Memory B cell (primary cell): Measurements from ENCODE around the gene ANKRD49.

Source experiments
- ATAC-seq: fragments of 150-1000 bp; cut with Tn5 transposase; 2 replicates; pipeline ENCODE4 v1.10.0; 2021; ENCODE audit warnings: low read depth, mild to moderate bottlenecking, moderate library complexity
- DNase-seq, 2 donors: peaks; one replicate each; pipeline ENCODE4 v3.0.0; 2022; ENCODE audit warnings: low spot score in 2 of 2
- H3K27ac Mint-ChIP-seq: one replicate; pipeline ENCODE4 v1.8.0; 2022; ENCODE audit warnings: mild to moderate bottlenecking, moderate library complexity, mixed read lengths
- H3K27me3 Mint-ChIP-seq: one replicate; pipeline ENCODE4 v1.8.0; 2022; ENCODE audit warnings: mixed read lengths
- H3K36me3 Mint-ChIP-seq: one replicate; pipeline ENCODE4 v1.8.0; 2022; ENCODE audit warnings: mild to moderate bottlenecking, mixed read lengths
- H3K4me1 Mint-ChIP-seq: one replicate; pipeline ENCODE4 v1.8.0; 2022; ENCODE audit warnings: mixed read lengths
- H3K4me3 Mint-ChIP-seq: one replicate; pipeline ENCODE4 v1.8.0; 2022; ENCODE audit warnings: mild to moderate bottlenecking, moderate library complexity, mixed read lengths
- H3K9me3 Mint-ChIP-seq: one replicate; pipeline ENCODE4 v1.8.0; 2022; ENCODE audit warnings: mixed read lengths

The ANKRD49 gene, protein sequence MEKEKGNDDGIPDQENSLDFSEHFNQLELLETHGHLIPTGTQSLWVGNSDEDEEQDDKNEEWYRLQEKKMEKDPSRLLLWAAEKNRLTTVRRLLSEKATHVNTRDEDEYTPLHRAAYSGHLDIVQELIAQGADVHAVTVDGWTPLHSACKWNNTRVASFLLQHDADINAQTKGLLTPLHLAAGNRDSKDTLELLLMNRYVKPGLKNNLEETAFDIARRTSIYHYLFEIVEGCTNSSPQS

DNA sequence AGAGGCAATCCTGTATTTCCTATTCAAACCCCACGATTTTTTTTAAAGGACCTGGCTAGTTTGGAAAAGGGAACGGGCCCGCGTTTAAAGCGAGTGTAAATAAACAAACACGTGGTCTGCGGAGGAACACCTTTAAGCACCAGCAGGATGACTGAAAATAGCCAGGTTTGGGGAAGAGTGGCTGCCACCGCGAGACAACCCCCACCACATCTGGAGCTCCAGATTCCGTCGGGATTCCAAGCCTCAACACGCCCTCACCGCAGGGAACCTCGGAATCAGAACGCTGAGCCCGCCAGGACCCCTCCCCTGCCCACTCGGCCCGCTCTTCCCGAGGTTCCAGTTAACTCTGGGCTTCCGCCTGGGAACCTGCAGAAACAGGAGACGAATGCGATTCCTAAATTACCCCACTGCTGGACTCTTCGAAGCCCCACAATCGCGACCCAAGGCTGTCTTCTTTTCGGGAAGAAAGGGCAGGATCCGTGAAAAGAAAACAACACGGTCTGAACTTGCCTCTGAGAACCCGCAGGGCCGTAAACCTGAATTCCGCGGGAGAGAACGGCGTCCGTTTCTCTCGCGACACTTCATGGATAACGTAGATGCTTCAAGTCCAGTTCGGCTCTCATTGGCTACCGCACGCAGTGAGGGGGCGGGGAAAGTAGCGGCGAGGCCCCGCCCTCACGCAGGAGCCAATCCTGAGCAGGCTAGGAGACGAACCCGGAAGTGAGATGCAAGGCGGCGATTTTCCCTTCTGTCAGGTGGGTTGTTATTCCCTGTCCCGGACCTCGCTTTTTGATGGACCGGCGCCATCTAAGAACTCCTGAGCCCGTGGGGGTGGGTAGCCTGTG lies at the start of gene ANKRD49, which contains the start of gene MRE11:
TSS of gene ANKRD49 (plus strand) at position 704 of the 845 bp plus-strand sequence. CDS start 2,710 bp downstream, outside the sequence.
TSS of gene MRE11 (minus strand) at position 564 of the 845 bp plus-strand sequence. CDS start 1,043 bp downstream, outside the sequence.
- Mint-ChIP-seq H3K4me1 (peaks cover 12% of the 10 kb centered on the region), H3K36me3 (peaks cover 20% of the 10 kb centered on the region), H3K9me3 (no peaks in the 10 kb centered on the region)

DNA sequence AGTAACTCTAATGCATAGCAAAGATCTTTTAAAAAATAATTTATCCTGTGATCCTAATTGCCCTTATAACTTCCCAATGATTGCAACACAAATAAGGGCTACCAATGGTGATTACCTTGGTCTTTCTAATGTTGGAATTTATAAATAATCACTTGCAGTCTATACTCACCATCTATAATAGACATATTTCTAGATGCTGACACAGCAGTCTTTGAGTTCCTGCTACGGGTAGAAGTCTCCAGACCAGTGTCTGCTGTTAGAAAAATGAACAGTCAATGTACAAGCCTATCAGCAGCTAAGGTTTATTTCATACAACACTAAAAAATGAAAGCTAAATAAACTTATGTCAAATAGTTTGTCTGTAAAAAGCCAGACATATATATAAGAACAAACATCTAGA lies 48.1 kb upstream of the ANKRD49 start:
- Mint-ChIP-seq H3K9me3 (no peaks in the 10 kb centered on the region), H3K4me3 (no peak overlapping the region), H3K36me3 (peaks cover 39% of the 10 kb centered on the region), H3K27ac (no peak overlapping the region), H3K4me1 (no peaks in the 10 kb centered on the region), H3K27me3 (no peaks in the 10 kb centered on the region)
- ATAC-seq: no peak
- no peak for DNase-seq

More for the DNA sequence above, at the start of gene ANKRD49, which contains the start of gene MRE11:
- Mint-ChIP-seq H3K27ac (peak within 1 kb of the TSS; percentile 97), H3K27me3 (no peaks in the 10 kb centered on the region), H3K4me3 (peak within 1 kb of the TSS; percentile 95)
- DNase-seq (peak; percentile 91 to 97), ATAC-seq (peak; percentile 98)

DNA sequence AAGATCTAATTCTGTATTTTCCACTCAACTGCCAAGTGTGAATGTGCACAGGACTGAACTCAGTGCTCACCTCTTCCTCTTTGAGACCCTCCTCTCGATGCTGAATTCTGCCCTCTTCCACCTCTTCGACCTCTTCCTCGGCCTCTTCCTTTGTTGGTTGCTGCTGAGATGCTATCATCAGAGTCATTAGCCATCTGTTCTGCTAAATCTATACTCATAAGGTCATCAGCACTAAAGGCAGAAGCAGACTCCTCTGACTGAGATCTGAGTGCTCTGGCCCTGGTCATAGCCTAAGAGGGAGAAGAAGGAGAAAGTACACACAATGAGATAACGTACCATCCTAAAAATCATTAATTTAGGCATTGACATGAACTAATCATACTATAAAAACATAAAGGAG lies 46.6 kb upstream of the ANKRD49 start:
- H3K9me3 Mint-ChIP-seq: no peaks in the 10 kb centered on the region
- H3K4me3 Mint-ChIP-seq: no peak overlapping the region
- no peak overlapping the region for H3K27ac Mint-ChIP-seq
- H3K4me1 Mint-ChIP-seq: no peaks in the 10 kb centered on the region
- DNase-seq (no peak), ATAC-seq (no peak)
- no peaks in the 10 kb centered on the region for H3K27me3 Mint-ChIP-seq
- peaks cover 30% of the 10 kb centered on the region for H3K36me3 Mint-ChIP-seq

DNA sequence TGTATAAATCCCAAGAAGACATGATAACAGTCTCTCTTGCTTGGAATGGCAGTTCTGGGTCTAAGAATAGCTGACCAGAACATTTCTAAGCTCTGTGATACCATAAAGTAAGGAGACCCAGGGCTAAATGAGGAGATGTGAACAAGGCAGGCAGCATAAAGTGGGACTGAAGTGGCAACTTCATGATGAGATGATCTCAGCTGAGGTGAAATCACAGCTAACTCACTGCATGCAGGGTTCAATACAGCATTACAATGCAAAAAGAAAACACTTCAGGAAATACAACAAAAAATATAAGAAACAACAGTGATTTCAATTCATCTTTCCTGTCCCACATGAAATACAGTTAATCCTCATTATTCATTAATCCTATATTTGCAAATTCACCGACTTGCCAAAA lies 44.8 kb upstream of the ANKRD49 start:
- peaks cover 25% of the 10 kb centered on the region for H3K36me3 Mint-ChIP-seq
- no peaks in the 10 kb centered on the region for H3K27me3 Mint-ChIP-seq
- ATAC-seq (no peak), DNase-seq (no peak)
- no peaks in the 10 kb centered on the region for H3K9me3 Mint-ChIP-seq
- no peak overlapping the region for H3K4me3 Mint-ChIP-seq
- peak overlapping the region; percentile 48 for H3K27ac Mint-ChIP-seq
- no peaks in the 10 kb centered on the region for H3K4me1 Mint-ChIP-seq

DNA sequence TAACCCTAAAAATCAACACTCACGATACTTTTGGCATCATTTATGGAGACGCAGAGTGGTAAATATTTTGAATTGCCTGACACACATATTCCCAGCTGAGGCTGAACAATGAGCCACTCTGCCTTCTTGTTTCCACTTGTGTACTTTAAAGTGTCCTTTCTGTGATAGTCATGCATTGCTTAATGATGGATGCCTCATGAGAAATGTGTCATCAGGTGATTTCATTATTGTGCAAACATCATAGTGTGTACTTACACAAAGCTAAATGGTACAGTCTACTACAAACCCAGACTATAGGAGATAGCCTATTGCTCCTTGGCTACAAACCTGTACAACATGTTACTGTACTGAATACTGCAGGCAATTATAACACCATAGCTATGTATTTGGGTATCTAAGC lies 44.3 kb upstream of the ANKRD49 start:
- ATAC-seq (no peak), DNase-seq (no peak)
- Mint-ChIP-seq H3K4me3 (no peak overlapping the region), H3K36me3 (peaks cover 21% of the 10 kb centered on the region), H3K27ac (peak overlapping the region; percentile 48), H3K27me3 (no peaks in the 10 kb centered on the region), H3K4me1 (no peaks in the 10 kb centered on the region), H3K9me3 (no peaks in the 10 kb centered on the region)

DNA sequence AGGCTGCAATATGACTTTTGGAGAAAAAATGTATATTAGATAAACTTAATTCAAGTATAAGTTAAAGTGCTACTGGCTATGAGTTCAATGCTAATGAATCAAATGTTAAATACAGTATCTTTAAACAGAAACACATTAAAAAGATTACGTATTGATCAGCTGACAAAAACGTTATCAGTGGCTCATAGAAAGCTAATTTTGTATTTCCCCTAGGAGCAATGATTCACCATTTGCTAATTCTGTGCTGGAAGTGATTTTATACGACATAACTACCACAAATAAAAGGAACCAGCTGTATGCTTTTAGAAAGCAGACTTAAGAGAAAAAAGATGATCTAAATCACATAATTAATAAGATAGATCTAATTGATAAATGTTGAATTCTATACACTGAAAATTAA lies 43.7 kb upstream of the ANKRD49 start:
- no peak overlapping the region for H3K27ac Mint-ChIP-seq
- no peak overlapping the region for H3K4me3 Mint-ChIP-seq
- no peaks in the 10 kb centered on the region for H3K9me3 Mint-ChIP-seq
- no peaks in the 10 kb centered on the region for H3K27me3 Mint-ChIP-seq
- no peaks in the 10 kb centered on the region for H3K4me1 Mint-ChIP-seq
- ATAC-seq: no peak
- peaks cover 22% of the 10 kb centered on the region for H3K36me3 Mint-ChIP-seq
- no peak for DNase-seq

DNA sequence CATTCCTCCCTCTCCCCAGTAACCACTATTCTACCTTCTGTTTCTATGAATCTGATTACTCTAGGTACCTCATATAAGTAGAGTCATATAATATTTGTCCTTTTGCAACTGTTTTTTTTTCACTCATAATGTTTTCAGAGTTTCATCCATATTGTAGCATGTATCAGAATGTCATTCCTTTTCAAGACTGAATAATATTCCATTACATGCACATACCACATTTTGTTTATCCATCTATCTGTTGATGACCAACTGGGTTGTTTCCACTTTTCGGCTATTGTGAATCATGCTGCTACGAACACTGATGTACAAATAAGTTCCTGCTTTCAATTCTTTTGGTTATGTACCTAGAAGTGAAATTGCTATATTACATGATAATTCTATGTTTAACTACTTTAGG lies 40.8 kb upstream of the ANKRD49 start:
- DNase-seq (no peak), ATAC-seq (no peak)
- H3K36me3 Mint-ChIP-seq: peaks cover 25% of the 10 kb centered on the region
- no peak overlapping the region for H3K4me3 Mint-ChIP-seq
- no peaks in the 10 kb centered on the region for H3K4me1 Mint-ChIP-seq
- no peaks in the 10 kb centered on the region for H3K27me3 Mint-ChIP-seq
- H3K27ac Mint-ChIP-seq: no peak overlapping the region
- H3K9me3 Mint-ChIP-seq: no peaks in the 10 kb centered on the region

DNA sequence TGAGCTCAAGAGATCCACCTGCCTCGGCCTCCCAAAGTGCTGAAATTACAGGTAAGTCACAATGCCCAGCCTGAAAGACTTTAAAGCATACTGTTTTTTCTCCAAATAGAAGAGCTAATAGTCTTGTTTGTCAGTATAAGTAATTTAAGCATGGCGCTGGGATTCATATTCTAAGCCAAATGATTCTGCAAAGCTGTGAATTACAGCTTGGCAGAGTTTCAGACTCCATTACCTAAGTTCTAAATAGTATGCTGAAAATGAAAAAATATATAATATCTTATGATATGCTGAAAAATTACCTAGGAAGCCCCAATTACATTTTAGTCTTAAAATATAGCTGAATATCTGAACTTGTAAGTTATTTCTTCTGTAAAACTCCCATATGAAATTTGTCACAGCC lies 39.5 kb upstream of the ANKRD49 start:
- H3K27me3 Mint-ChIP-seq: no peaks in the 10 kb centered on the region
- ATAC-seq (no peak), DNase-seq (no peak)
- no peak overlapping the region for H3K4me3 Mint-ChIP-seq
- H3K9me3 Mint-ChIP-seq: no peaks in the 10 kb centered on the region
- H3K4me1 Mint-ChIP-seq: no peaks in the 10 kb centered on the region
- peaks cover 24% of the 10 kb centered on the region for H3K36me3 Mint-ChIP-seq
- no peak overlapping the region for H3K27ac Mint-ChIP-seq

DNA sequence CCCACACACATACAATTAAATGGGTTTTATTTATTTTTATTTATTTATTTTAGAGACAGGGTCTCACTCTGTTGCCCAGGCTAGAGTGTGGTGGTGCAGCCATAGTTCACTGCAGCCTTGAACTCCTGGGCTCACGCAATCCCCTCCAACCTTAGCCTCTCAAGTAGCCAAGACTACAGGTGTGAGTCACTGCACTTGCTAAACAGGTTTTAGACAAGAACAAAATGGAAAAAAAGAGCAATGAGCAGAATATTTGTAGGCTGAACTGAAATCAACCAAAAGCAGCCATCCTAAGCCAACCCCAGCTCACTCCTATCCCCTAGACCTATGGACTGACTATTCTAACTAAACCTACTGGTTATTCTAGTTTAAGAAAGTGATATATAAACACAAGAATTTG lies 37.9 kb upstream of the ANKRD49 start:
- Mint-ChIP-seq H3K27me3 (no peaks in the 10 kb centered on the region), H3K36me3 (peaks cover 32% of the 10 kb centered on the region), H3K4me3 (no peak overlapping the region), H3K9me3 (no peaks in the 10 kb centered on the region), H3K27ac (no peak overlapping the region), H3K4me1 (no peaks in the 10 kb centered on the region)
- ATAC-seq: no peak
- no peak for DNase-seq

DNA sequence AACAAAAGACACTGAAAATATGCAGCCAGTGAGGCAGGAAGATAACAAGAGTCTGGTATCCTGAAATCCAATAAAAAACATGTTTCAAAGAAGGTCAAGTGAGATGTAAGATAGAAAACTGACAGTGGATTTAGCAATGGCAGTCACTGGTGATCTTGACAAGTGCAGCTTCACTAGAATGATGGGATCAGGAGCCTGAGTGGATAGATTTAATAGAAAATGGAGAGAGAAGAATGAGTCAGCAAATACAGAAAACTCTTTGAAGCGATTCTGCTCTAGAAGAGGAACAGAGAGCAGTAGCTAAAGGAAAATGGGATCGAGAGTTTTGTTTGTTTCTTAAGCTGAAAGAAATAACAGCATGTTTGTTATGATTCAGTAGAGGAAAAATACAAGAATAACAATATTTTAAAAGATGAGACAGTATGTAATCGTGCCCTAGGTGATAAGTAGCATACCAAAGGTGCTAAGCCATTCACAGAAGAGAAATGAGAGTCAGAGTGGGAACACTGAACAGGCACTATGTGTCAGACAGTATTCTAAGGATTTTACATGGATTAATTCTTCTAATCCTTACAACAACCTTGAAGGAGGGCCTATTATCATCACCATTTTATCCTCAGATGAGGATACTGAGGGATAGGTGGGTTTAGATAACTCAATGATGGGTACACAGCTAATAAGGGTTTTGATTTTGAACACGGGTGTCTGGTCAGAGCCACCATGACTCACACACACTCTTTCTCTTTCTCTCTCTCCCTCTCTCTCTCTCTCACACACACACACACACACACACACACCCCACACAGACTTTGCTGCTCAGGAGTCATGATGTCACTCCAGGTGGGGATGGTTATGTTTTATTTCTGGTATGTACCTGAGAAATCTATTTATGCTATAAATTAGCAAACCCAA lies 36.4 kb upstream of the ANKRD49 start:
- no peaks in the 10 kb centered on the region for H3K9me3 Mint-ChIP-seq
- peaks cover 43% of the 10 kb centered on the region for H3K36me3 Mint-ChIP-seq
- no peaks in the 10 kb centered on the region for H3K27me3 Mint-ChIP-seq
- DNase-seq (no peak), ATAC-seq (no peak)
- H3K4me1 Mint-ChIP-seq: no peaks in the 10 kb centered on the region
- H3K27ac Mint-ChIP-seq: no peak overlapping the region
- H3K4me3 Mint-ChIP-seq: no peak overlapping the region

DNA sequence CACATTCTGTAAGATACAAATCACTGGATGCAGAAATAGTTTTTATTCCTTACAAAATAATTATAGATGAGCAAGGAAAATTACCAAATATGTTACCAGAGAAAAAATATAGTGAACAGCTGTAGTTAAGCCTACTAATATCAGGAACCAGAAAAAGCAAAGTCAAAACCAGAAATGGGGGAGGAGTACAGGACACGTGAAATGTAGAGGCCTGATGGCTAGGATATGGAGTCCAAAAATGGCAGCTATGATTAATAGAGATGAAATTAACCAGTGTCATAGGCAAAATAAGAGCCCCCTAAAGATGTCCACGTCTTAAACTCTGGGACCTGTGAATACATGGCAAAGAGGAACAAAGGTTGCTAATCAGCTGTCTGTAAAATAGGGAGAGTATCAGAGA lies 34.2 kb upstream of the ANKRD49 start:
- DNase-seq (no peak), ATAC-seq (no peak)
- no peak overlapping the region for H3K27ac Mint-ChIP-seq
- H3K36me3 Mint-ChIP-seq: peaks cover 52% of the 10 kb centered on the region
- H3K9me3 Mint-ChIP-seq: no peaks in the 10 kb centered on the region
- no peaks in the 10 kb centered on the region for H3K27me3 Mint-ChIP-seq
- no peaks in the 10 kb centered on the region for H3K4me1 Mint-ChIP-seq
- no peak overlapping the region for H3K4me3 Mint-ChIP-seq

DNA sequence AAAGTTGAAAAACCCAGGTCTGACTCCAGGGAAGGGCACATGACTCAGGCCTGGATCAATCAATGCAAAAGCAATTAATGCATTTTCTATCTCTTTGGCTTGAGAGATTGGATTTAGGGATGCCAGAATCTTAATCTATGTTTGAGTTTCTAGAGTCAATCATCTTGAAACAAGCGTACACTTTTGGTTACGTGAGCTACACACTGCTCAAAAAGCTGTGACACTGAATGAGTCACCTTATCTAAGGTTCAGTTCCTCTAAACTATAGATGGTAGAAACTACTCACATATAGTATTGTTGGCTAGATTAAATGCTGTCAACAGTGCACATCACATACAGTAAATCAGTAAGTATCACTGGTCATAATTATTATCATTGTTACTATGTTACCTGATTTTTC lies 24.4 kb upstream of the ANKRD49 start:
- Mint-ChIP-seq H3K36me3 (peaks cover 42% of the 10 kb centered on the region), H3K9me3 (no peaks in the 10 kb centered on the region), H3K4me3 (no peak overlapping the region), H3K27me3 (no peaks in the 10 kb centered on the region), H3K4me1 (peaks cover 11% of the 10 kb centered on the region), H3K27ac (no peak overlapping the region)
- DNase-seq (no peak), ATAC-seq (no peak)

DNA sequence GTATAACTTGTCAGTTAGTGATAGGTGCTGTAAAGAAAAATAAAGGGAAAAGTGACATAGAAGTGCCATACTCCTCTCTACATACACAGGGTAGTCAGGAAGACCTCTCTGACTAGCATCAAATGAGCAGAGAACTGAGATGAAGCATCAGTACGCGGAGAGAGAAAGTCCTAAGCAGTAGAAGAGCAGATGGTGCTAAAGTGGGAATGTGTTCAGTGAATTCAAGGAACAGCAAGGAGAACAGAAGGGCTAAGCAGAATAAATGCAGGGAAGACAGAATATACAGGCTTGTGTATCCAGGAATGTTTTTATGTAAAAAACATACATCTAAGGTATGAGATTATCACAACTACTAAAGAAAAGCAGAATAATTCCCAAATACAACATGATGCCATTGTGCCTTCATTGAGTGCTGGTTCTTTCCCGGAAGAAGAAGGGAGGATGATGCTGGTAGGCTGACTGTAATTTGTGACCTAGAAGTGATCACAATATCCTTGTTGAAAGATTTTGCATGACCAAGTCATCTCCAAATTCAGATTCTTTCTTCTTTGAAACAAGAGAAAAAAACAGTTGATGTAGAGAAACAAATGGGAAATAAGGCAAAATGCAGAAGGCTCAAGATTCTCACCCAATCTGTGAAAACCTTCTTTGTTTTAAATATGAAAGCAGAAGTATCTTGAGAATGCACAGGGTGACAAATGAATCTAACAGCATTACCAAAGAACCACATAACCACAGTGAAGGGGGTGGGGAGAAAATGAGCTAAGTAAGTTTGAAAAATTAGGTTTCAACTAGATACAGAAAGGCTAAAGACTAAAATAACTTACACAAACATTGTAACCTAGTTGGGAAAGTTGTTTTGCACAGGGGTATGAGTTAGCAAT lies 20.6 kb upstream of the ANKRD49 start:
- Mint-ChIP-seq H3K9me3 (no peaks in the 10 kb centered on the region), H3K4me1 (peaks cover 16% of the 10 kb centered on the region), H3K36me3 (peaks cover 39% of the 10 kb centered on the region), H3K27me3 (no peaks in the 10 kb centered on the region), H3K4me3 (no peak overlapping the region), H3K27ac (peak overlapping the region; percentile 33)
- DNase-seq (no peak), ATAC-seq (peak; percentile 68)
